ENCODE measurements around the gene ZFYVE21. TPM values are rescaled to one million over a fixed set of nuclear protein-coding genes. Genes with fewer than 3 reads are reported as not detected.

The ZFYVE21 gene
- total and polyA plus RNA-seq, 2 donors from 2014 or later, result 67.8 to 70.9 TPM

DNA sequence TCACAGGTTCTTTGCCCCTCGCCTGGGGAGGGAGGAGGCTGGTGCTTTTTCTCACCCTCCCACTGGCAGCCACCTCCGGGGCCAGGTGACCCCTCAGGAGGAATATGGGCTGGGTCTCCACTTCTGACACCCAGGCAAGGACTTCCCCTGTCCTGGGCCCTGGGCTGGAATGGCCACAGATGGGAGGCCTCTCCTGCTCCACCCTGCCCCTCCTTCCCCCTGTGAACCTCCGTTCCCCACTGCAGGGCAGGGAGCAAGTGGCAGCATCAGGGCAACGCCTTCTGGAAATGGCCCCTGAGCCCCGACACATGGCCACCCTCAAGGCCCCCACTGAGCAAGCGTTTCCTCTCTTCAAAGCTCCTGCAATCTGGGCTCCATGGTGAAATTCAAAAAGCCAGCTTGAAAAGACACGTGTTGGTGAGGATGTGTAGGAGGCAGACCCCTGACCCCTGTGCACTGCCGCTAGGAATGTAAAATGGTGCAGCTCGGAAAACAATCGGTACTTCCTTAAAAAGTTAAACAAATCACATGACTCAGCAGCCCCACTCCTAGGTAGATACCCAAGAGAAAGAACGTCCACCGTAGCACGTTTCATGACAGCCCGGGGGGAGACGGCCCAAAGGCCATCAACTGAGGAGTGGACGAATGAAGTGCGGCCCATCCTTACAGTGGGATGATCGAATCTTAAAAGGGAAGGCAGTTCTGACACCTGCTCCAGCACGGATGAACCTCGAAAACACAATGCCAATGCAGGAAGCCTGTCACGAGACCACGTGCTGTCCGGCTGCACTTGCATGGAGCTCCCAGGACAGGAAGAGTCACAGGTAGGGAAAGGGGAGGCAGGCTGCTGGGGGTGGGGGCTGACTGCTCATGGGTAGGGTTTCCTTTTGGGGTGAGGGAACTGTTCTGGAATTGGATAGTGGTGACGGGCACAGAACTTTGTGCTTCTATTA is 11.9 kb upstream of the ZFYVE21 start:
- no peaks in the 10 kb centered on the region for H3K9me3 ChIP-seq (ENCODE audit: control insufficient read depth in 2 of 3, insufficient read depth in 1 of 3, low read length in 3 of 3)
- TF ChIP-seq, protein P1, sequence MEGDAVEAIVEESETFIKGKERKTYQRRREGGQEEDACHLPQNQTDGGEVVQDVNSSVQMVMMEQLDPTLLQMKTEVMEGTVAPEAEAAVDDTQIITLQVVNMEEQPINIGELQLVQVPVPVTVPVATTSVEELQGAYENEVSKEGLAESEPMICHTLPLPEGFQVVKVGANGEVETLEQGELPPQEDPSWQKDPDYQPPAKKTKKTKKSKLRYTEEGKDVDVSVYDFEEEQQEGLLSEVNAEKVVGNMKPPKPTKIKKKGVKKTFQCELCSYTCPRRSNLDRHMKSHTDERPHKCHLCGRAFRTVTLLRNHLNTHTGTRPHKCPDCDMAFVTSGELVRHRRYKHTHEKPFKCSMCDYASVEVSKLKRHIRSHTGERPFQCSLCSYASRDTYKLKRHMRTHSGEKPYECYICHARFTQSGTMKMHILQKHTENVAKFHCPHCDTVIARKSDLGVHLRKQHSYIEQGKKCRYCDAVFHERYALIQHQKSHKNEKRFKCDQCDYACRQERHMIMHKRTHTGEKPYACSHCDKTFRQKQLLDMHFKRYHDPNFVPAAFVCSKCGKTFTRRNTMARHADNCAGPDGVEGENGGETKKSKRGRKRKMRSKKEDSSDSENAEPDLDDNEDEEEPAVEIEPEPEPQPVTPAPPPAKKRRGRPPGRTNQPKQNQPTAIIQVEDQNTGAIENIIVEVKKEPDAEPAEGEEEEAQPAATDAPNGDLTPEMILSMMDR (IDR thresholded peaks at IDR 0.05; ENCODE audit: borderline replicate concordance, extremely low read depth, insufficient read depth), result no peak
- no peaks in the 10 kb centered on the region for H3K27me3 ChIP-seq (ENCODE audit: control insufficient read depth, insufficient read depth, low read length)
- no peak overlapping the region for H3K9ac ChIP-seq (ENCODE audit: low read length in 3 of 3)
- intact Hi-C loops (cut with DNase I), result no loop called here
- no peak for FAIRE-seq
- no peak overlapping the region for H3K27ac ChIP-seq (ENCODE audit: low read depth in 2 of 2, low read length in 2 of 2)
- peaks cover 0 to 16% (median 2%) of the 10 kb centered on the region in 3 donors for H3K36me3 ChIP-seq (ENCODE audit: control insufficient read depth in 2 of 3, insufficient read depth in 3 of 3, low read length in 3 of 3)
- DNase-seq, result no peak
- peaks cover 0 to 15% (median 0%) of the 10 kb centered on the region in 3 donors for H3K4me1 ChIP-seq (ENCODE audit: control insufficient read depth in 2 of 3, insufficient read depth in 2 of 3, low read depth in 1 of 3, low read length in 3 of 3)
- H3K4me3 ChIP-seq (ENCODE audit: low read length in 3 of 3), result no peak overlapping the region

DNA sequence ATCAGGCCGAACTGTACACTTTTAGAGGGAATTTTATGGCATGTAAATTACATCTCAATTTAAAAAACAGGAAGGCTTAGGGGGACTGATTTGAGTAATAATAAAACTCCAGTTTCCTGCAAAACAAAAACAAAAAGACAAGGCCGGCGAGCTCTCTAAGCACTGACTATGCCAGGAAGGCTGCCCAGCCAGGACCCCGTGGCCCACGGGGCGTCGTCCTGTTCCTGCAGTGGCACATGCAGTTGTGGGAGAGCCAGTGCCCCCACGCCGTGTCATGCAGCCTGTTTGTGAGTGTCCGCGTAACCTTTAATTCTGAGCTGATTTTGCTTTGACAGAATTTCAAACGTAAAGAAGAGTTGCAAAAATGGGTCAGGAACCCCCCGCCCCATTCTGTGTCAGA is 10.9 kb upstream of the ZFYVE21 start:
- intact Hi-C loops (cut with DNase I), result no loop called here
- peak overlapping the region; percentile 57 to 65 for H3K27ac ChIP-seq (ENCODE audit: low read depth in 2 of 2, low read length in 2 of 2)
- H3K9me3 ChIP-seq (ENCODE audit: control insufficient read depth in 2 of 3, insufficient read depth in 1 of 3, low read length in 3 of 3), result no peaks in the 10 kb centered on the region
- no peak overlapping the region for H3K4me3 ChIP-seq (ENCODE audit: low read length in 3 of 3)
- DNase-seq, result no peak
- peaks cover 0 to 11% (median 0%) of the 10 kb centered on the region in 3 donors for H3K36me3 ChIP-seq (ENCODE audit: control insufficient read depth in 2 of 3, insufficient read depth in 3 of 3, low read length in 3 of 3)
- H3K27me3 ChIP-seq (ENCODE audit: control insufficient read depth, insufficient read depth, low read length), result no peaks in the 10 kb centered on the region
- H3K9ac ChIP-seq (ENCODE audit: low read length in 3 of 3), result no peak overlapping the region
- TF ChIP-seq, protein P1 (IDR thresholded peaks at IDR 0.05; ENCODE audit: borderline replicate concordance, extremely low read depth, insufficient read depth), result no peak
- FAIRE-seq, result no peak
- H3K4me1 ChIP-seq (ENCODE audit: control insufficient read depth in 2 of 3, insufficient read depth in 2 of 3, low read depth in 1 of 3, low read length in 3 of 3), result peaks cover 0 to 13% (median 0%) of the 10 kb centered on the region in 3 donors

GRCh38 chr14:103705118-103705503 is 10.5 kb upstream of the ZFYVE21 start:
- Histone ChIP-seq H3K4me1 (ENCODE audit: control insufficient read depth in 2 of 3, insufficient read depth in 2 of 3, low read depth in 1 of 3, low read length in 3 of 3) (peaks cover 0 to 13% (median 0%) of the 10 kb centered on the region in 3 donors), H3K27me3 (ENCODE audit: control insufficient read depth, insufficient read depth, low read length) (no peaks in the 10 kb centered on the region), H3K27ac (ENCODE audit: low read depth in 2 of 2, low read length in 2 of 2) (peak overlapping the region; percentile 57 to 65), H3K36me3 (ENCODE audit: control insufficient read depth in 2 of 3, insufficient read depth in 3 of 3, low read length in 3 of 3) (peaks cover 0 to 11% (median 0%) of the 10 kb centered on the region in 3 donors), H3K4me3 (ENCODE audit: low read length in 3 of 3) (no peak overlapping the region), H3K9me3 (ENCODE audit: control insufficient read depth in 2 of 3, insufficient read depth in 1 of 3, low read length in 3 of 3) (no peaks in the 10 kb centered on the region), H3K9ac (ENCODE audit: low read length in 3 of 3) (no peak overlapping the region)
- no peak for FAIRE-seq
- TF ChIP-seq, protein P1 (IDR thresholded peaks at IDR 0.05; ENCODE audit: borderline replicate concordance, extremely low read depth, insufficient read depth), result no peak
- intact Hi-C loops (cut with DNase I), result no loop called here
- peak; percentile 59 to 90 (median 69) for DNase-seq
